Fibroblast of lung (primary cell): ENCODE measurements around the gene TBXAS1.

Experiments used
- CTCF ChIP-seq, 2 donors: IDR thresholded peaks in 1 of 2; conservative IDR thresholded peaks in 1 of 2; 1 replicate in 1 of 2; 2 replicates in 1 of 2; pipeline ENCODE4 v1.5.1; 2011 to 2012; ENCODE audit warnings: low read length in 2 of 2, control low read depth in 1 of 2, inconsistent platforms in 1 of 2, low read depth in 1 of 2, mild to moderate bottlenecking in 1 of 2
- EZH2 ChIP-seq: IDR thresholded peaks from 2 replicates; pipeline ENCODE4 v1.5.1; 2012; ENCODE audit warnings: low read length, control low read depth, mild to moderate bottlenecking; ENCODE audit errors: missing control alignments

DNA sequence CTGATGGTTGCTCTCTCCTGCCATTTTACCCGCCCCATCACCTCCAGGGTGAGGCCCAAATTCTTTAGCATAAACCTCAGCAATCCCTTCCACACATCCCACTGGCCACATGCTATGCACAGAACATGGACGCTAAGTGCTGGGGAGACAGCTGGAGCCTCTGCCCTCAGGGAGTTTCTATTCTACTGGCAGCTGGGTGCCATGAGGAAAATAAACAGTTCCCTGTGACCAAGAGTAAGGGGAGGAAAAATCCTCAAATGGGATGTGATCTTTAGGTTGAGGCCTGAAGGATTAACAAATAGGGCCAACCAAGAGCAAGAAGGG, 232.5 kb downstream of the TBXAS1 start:
- TF ChIP-seq CTCF (conservative IDR thresholded peaks at IDR 0.05 in 1 of 2, IDR thresholded peaks at IDR 0.05 in 1 of 2; ENCODE audit: low read depth in 1 of 2, low read length in 2 of 2): no peak
- TF ChIP-seq EZH2: no peak
